GM19351 (cell line): ENCODE data around the gene ATXN1.
A peak's percentile ranks its signal among the peaks of the same experiment; 100 is the strongest.

Experiments used
- ATAC-seq: cut with Tn5 transposase; IDR thresholded peaks from one replicate; pipeline ENCODE4 v1.9.1; 2021; ENCODE audit warnings: mild to moderate bottlenecking, moderate library complexity; ENCODE audit not compliant: unreplicated experiment

ATXN1 gene

GRCh38 chr6:16747232-16748024, 13.8 kb downstream of the ATXN1 start:
- ATAC-seq: no peak

- no peak for ATAC-seq
Observed at GRCh38 chr6:16746812-16747211, 14.4 kb downstream of the ATXN1 start.

- ATAC-seq: no peak
Observed at GRCh38 chr6:16746401-16746800, 14.9 kb downstream of the ATXN1 start.

GRCh38 chr6:16743664-16744210, 17.5 kb downstream of the ATXN1 start:
- ATAC-seq: no peak

GRCh38 chr6:16742116-16742515, 19.1 kb downstream of the ATXN1 start:
- ATAC-seq: no peak

GRCh38 chr6:16741112-16742016, 19.9 kb downstream of the ATXN1 start:
- peak; percentile 88 for ATAC-seq

GRCh38 chr6:16740097-16740496, 21.2 kb downstream of the ATXN1 start:
- ATAC-seq: no peak

- no peak for ATAC-seq
Observed at GRCh38 chr6:16739329-16739801, 21.9 kb downstream of the ATXN1 start.

GRCh38 chr6:16737925-16738324, 23.3 kb downstream of the ATXN1 start:
- ATAC-seq: no peak

- ATAC-seq: no peak
Observed at GRCh38 chr6:16736856-16737775, 24.1 kb downstream of the ATXN1 start.

GRCh38 chr6:16735014-16735413, 26.2 kb downstream of the ATXN1 start:
- ATAC-seq: no peak

GRCh38 chr6:16733085-16733484, 28.2 kb downstream of the ATXN1 start:
- no peak for ATAC-seq

GRCh38 chr6:16731478-16732051, 29.7 kb downstream of the ATXN1 start:
- peak; percentile 98 for ATAC-seq

- no peak for ATAC-seq
Observed at GRCh38 chr6:16730738-16731477, 30.4 kb downstream of the ATXN1 start.

GRCh38 chr6:16729744-16730143, 31.5 kb downstream of the ATXN1 start:
- ATAC-seq: no peak

- ATAC-seq: no peak
Observed at GRCh38 chr6:16729183-16729691, 32.0 kb downstream of the ATXN1 start.

- no peak for ATAC-seq
Observed at GRCh38 chr6:16728513-16729182, 32.6 kb downstream of the ATXN1 start.

GRCh38 chr6:16727996-16728395, 33.3 kb downstream of the ATXN1 start:
- no peak for ATAC-seq
